Kidney (tissue), 14 donors: Measurements from ENCODE around the gene DHX29. TPM values are rescaled to one million over a fixed set of nuclear protein-coding genes. Genes with fewer than 3 reads are reported as not detected.

Experiments
- DNase-seq, 5 donors: peaks; one replicate each; pipeline ENCODE4 v3.0.0-alpha.2; 2013 to 2020
- FAIRE-seq: peaks from 2 replicates; lab custom pipeline; 2012; peaks lifted over from hg19 to GRCh38; lab: Jason Lieb, UNC
- H3K27ac ChIP-seq, 2 donors: one replicate each; pipeline ENCODE4 v1.7.0; 2013; ENCODE audit warnings: low read depth in 2 of 2, low read length in 2 of 2, inconsistent platforms in 1 of 2
- H3K27me3 ChIP-seq: one replicate; pipeline ENCODE4 v1.7.1; 2013; ENCODE audit warnings: low read length, inconsistent platforms; ENCODE audit not compliant: control insufficient read depth, insufficient read depth
- H3K36me3 ChIP-seq, 3 donors: one replicate each; pipeline versions ENCODE4 v1.7.0 to v1.7.1; 2013; ENCODE audit warnings: low read length in 3 of 3, control low read depth in 1 of 3, inconsistent platforms in 1 of 3; ENCODE audit not compliant: insufficient read depth in 3 of 3, control insufficient read depth in 2 of 3
- H3K4me1 ChIP-seq, 3 donors: one replicate each; pipeline versions ENCODE4 v1.7.0 to v1.7.1; 2013; ENCODE audit warnings: low read length in 3 of 3, inconsistent platforms in 1 of 3, low read depth in 1 of 3; ENCODE audit not compliant: control insufficient read depth in 2 of 3, insufficient read depth in 2 of 3
- H3K4me3 ChIP-seq, 3 donors: one replicate each; pipeline versions ENCODE4 v1.7.0 to v1.8.1; 2013; ENCODE audit warnings: low read length in 3 of 3, control low read depth in 1 of 3, inconsistent platforms in 1 of 3
- H3K9ac ChIP-seq, 3 donors: one replicate each; pipeline versions ENCODE4 v1.7.0 to v1.7.1; 2013; ENCODE audit warnings: low read length in 3 of 3, control low read depth in 1 of 3, inconsistent platforms in 1 of 3
- H3K9me3 ChIP-seq, 3 donors: one replicate each; pipeline versions ENCODE4 v1.7.0 to v1.7.1; 2013; ENCODE audit warnings: low read length in 3 of 3, control low read depth in 1 of 3, inconsistent platforms in 1 of 3; ENCODE audit not compliant: control insufficient read depth in 2 of 3, insufficient read depth in 1 of 3
- intact Hi-C: fragments of 100-400 bp; cut with DNase I; formaldehyde crosslinking; loops from one replicate; pipeline ENCODE4 v1.11.1; 2022
- polyA plus RNA-seq: library from polyadenylated mRNA; stranded (reverse); fragments of 350-450 nt; fragmentation: Illumina TruSeq; extraction: RNeasy Lipid Tissue Mini Kit (QIAGEN cat#74804); gene quantifications from one replicate; pipeline ENCODE4 v1.2.3, GENCODE V29; 2014; ENCODE audit warnings: low read depth, low replicate concordance; ENCODE audit not compliant: insufficient read depth
- total RNA-seq: library from RNA; stranded (reverse); fragmentation: NEBNext Ultra II Directional; extraction: Animal tissue kit (Norgen Biotek cat#: 25700); gene quantifications from one replicate; pipeline ENCODE4 v1.2.1, GENCODE V29; 2021
- TF ChIP-seq, protein P1 (sequence below): IDR thresholded peaks from 3 replicates; pipeline ENCODE4 v1.5.1; 2012; ENCODE audit warnings: mild to moderate bottlenecking, moderate library complexity, borderline replicate concordance; ENCODE audit not compliant: insufficient read depth; ENCODE audit errors: extremely low read depth
- donor health status: control.
- donor health status: control.
- donor health status: control.
- donor health status: control.
- donor health status: control.
- donor health status: DM: yes; HTN: yes; CAD: no.
- donor health status: Normal renal cell carcinoma (clear cell type).

The DHX29 gene
- total and polyA plus RNA-seq, 2 donors from 2014 or later = 13.5 to 28.0 TPM

DNA sequence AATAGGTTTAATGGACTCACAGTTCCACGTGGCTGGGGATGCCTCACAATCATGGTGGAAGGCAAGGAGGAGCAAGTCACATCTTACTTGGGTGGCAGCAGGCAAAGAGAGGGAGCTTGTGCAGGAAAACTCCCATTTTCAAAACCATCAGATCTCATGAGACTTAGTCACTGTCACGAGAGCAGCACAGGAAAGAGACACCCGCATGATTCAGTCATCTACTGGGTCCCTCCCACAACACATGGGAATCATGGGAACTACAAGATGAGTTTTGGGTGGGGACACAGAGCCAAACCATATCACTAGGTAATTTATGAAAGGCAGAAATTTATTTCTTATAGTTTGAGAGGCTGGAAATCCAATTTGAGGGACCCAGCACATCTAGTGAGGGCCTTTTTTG, 40.3 kb upstream of the DHX29 start:
- H3K9me3 ChIP-seq = no peaks in the 10 kb centered on the region
- TF ChIP-seq, protein P1, sequence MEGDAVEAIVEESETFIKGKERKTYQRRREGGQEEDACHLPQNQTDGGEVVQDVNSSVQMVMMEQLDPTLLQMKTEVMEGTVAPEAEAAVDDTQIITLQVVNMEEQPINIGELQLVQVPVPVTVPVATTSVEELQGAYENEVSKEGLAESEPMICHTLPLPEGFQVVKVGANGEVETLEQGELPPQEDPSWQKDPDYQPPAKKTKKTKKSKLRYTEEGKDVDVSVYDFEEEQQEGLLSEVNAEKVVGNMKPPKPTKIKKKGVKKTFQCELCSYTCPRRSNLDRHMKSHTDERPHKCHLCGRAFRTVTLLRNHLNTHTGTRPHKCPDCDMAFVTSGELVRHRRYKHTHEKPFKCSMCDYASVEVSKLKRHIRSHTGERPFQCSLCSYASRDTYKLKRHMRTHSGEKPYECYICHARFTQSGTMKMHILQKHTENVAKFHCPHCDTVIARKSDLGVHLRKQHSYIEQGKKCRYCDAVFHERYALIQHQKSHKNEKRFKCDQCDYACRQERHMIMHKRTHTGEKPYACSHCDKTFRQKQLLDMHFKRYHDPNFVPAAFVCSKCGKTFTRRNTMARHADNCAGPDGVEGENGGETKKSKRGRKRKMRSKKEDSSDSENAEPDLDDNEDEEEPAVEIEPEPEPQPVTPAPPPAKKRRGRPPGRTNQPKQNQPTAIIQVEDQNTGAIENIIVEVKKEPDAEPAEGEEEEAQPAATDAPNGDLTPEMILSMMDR = no peak
- no peak for FAIRE-seq
- no peaks in the 10 kb centered on the region for H3K4me1 ChIP-seq
- intact Hi-C loops = no loop called here
- no peak for DNase-seq
- H3K36me3 ChIP-seq = peaks cover 11 to 40% (median 19%) of the 10 kb centered on the region in 3 donors
- H3K4me3 ChIP-seq = no peak overlapping the region
- H3K27ac ChIP-seq = no peak overlapping the region
- no peaks in the 10 kb centered on the region for H3K27me3 ChIP-seq
- H3K9ac ChIP-seq = no peak overlapping the region

DNA sequence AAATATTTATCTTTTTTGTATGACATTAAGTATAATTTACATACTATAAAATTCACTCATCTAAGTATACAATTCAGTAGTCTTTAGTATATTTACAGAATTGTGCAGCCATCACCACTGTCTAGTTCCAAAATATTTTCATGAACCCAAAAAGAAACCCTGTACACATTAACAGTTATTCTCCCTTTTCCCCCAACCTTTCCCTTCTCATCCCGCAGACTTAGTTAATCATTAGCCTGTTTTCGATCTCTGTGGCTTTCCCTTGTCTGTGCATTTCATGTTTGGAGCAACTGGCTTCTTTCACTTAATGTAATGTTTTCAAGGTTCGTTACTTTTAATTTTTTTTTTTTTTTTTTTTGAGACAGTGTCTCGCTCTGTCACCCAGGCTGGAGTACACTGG, 37.8 kb upstream of the DHX29 start:
- TF ChIP-seq, protein P1 = no peak
- Histone ChIP-seq H3K27ac (no peak overlapping the region), H3K9me3 (no peaks in the 10 kb centered on the region), H3K36me3 (peaks cover 13 to 34% (median 19%) of the 10 kb centered on the region in 3 donors), H3K4me3 (no peak overlapping the region), H3K4me1 (no peaks in the 10 kb centered on the region), H3K27me3 (no peaks in the 10 kb centered on the region), H3K9ac (no peak overlapping the region)
- no peak for FAIRE-seq
- DNase-seq = peak in 2 of 5 donors; percentile 27 to 36
- intact Hi-C loops = no loop called here

DNA sequence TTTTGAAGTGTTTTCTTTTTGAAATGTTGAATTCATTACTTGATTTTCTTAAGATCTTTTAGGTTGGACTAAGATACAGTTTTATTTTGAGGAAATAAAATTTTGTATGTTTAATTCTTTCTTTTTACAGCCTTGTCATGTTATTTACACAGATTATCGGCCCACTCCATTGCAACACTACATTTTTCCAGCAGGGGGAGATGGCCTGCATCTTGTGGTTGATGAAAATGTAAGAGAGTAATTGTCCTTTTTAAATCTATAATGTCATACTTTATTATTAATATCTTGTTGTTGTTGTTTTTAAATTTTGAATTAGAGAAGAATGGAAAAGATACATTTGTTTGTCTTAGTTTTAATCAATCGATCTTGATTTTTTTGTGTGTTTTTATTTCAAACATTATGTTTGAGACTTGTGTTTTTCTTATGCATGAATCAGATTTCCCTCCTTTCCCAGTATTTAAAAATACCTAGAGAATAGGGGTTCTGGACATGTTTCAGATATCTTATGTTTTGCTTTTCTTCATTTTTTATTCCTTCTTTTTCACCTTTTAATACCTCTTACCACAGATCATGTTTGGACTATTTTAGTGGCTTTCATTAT, 37.0 kb upstream of the DHX29 start:
- no peak overlapping the region for H3K9ac ChIP-seq
- peak in 4 of 5 donors; percentile 49 to 71 (median 60) for DNase-seq
- TF ChIP-seq, protein P1 = peak; percentile 90

More for the DNA sequence above, 37.0 kb upstream of the DHX29 start:
- Histone ChIP-seq H3K27ac (no peak overlapping the region), H3K4me3 (no peak overlapping the region), H3K4me1 (no peaks in the 10 kb centered on the region), H3K36me3 (peaks cover 13 to 26% (median 13%) of the 10 kb centered on the region in 3 donors), H3K9me3 (no peaks in the 10 kb centered on the region), H3K27me3 (no peaks in the 10 kb centered on the region)
- intact Hi-C loops = no loop called here
- peak; percentile 96 for FAIRE-seq
